Heart left ventricle (tissue), 13 donors: ENCODE measurements around the gene RUFY3.

Source experiments
- CTCF ChIP-seq, 12 donors: fragments of 200-600 bp; sonication (generic) in 4 of 12; IDR thresholded peaks; one replicate each; pipeline versions ENCODE4 v1.5.0 to v1.8.0; 2018 to 2022; ENCODE audit warnings: antibody characterized with exemption in 12 of 12, mild to moderate bottlenecking in 5 of 12
- POLR2A ChIP-seq, 2 donors: fragments of 450-650 bp; IDR thresholded peaks; one replicate each; pipeline ENCODE4 v1.6.1; 2017; ENCODE audit warnings: antibody characterized with exemption in 2 of 2, mild to moderate bottlenecking in 2 of 2, moderate library complexity in 2 of 2
- donor health status: ischemic (EF 13 %, LVEDD 7.1; RV severe dilation, severe dysfunction).
- donor health status: DM: no; HTN: yes; CAD: no.
- donor health status: DM: no; HTN: no; CAD: no.
- donor health status: ischemic (EF 25% LVEDD 6.9; RV normal size, moderate dysfunction).
- donor health status: ischemic (EF 25% LVEDD 5.7; RV mildly dilated, moderate dysfunction).
- donor health status: ischemic (EF 35%, LVEDD 5.7; RV mildly dilated, moderate dysfunction).
- donor health status: nonischemic (EF 11% LVEDD 7.7; RV severe dilation, severe dysfunction).
- donor health status: DM: yes; HTN: yes; CAD: no.
- donor health status: PGD.
- donor health status: ischemic (EF 29% LVEDD 5.4; RV normal size, mild dysfunction).
- donor health status: nonischemic (EF 23%, LVEDD 6.1; RV moderate dilation, normal function).

GRCh38 chr4:70680934-70681333, 40.8 kb upstream of the RUFY3 start:
- no peak for TF ChIP-seq CTCF (IDR thresholded peaks at IDR 0.05)
- no peak for TF ChIP-seq POLR2A (IDR thresholded peaks at IDR 0.05)
